Aorta (tissue), 5 donors: ENCODE results near the gene HACD3. TPM values are rescaled to one million over a fixed set of nuclear protein-coding genes. Genes with fewer than 3 reads are reported as not detected.

Experiments used
- ATAC-seq: fragments of 200-7000 bp; cut with Tn5 transposase; one replicate; pipeline ENCODE4 v1.9.1; 2022; ENCODE audit warnings: moderate library complexity; ENCODE audit not compliant: low FRiP score
- DNase-seq, 2 donors: peaks; one replicate each; pipeline ENCODE4 v3.0.0-alpha.2; 2020
- H3K27ac ChIP-seq, 2 donors: one replicate each; pipeline ENCODE4 v1.5.1; 2013; ENCODE audit warnings: low read length in 2 of 2, mild to moderate bottlenecking in 2 of 2, moderate library complexity in 2 of 2, control low read depth in 1 of 2, inconsistent platforms in 1 of 2, low read depth in 1 of 2
- H3K27me3 ChIP-seq, 2 donors: one replicate each; pipeline ENCODE4 v1.6.1; 2013; ENCODE audit warnings: control low read depth in 1 of 2, low read length in 1 of 2, mild to moderate bottlenecking in 1 of 2, moderate library complexity in 1 of 2; ENCODE audit not compliant: insufficient read depth in 2 of 2, control insufficient read depth in 1 of 2
- H3K36me3 ChIP-seq, 2 donors: one replicate each; pipeline ENCODE4 v1.6.1; 2013; ENCODE audit warnings: control low read depth in 1 of 2, low read length in 1 of 2, mild to moderate bottlenecking in 1 of 2; ENCODE audit not compliant: insufficient read depth in 2 of 2, control insufficient read depth in 1 of 2
- H3K4me1 ChIP-seq, 2 donors: one replicate each; pipeline ENCODE4 v1.6.1; 2013; ENCODE audit warnings: low read length in 2 of 2, control low read depth in 1 of 2, mild to moderate bottlenecking in 1 of 2, moderate library complexity in 1 of 2; ENCODE audit not compliant: insufficient read depth in 2 of 2, control insufficient read depth in 1 of 2
- H3K4me3 ChIP-seq, 2 donors: one replicate each; pipeline ENCODE4 v1.5.1; 2013; ENCODE audit warnings: low read length in 2 of 2, control low read depth in 1 of 2, mild to moderate bottlenecking in 1 of 2
- H3K9me3 ChIP-seq: one replicate; pipeline ENCODE4 v1.6.1; 2013; ENCODE audit warnings: mild to moderate bottlenecking, low read length; ENCODE audit not compliant: control insufficient read depth
- WGBS, 2 donors: extraction: QIAGEN DNeasy Blood & Tissue Kit; methylation state at CpG; one replicate each; pipeline ENCODE4 v1.1.7; 2013; 5-methylcytosine and 5-hydroxymethylcytosine counted together
- intact Hi-C, 2 donors: fragments of 100-400 bp; cut with DNase I; formaldehyde crosslinking; loops; one replicate each; pipeline versions ENCODE4 v1.14.2 to v1.15.0; 2022
- polyA plus RNA-seq, 2 donors: library from polyadenylated mRNA; stranded (reverse); fragments of 200-250 nt; gene quantifications; one replicate each; pipeline ENCODE4 v1.2.3, GENCODE V29; 2013
- total RNA-seq, 2 donors: library from RNA; stranded (reverse); fragmentation: NEBNext Ultra II Directional; extraction: Animal tissue kit (Norgen Biotek cat#: 25700); gene quantifications; one replicate each; pipeline ENCODE4 v1.2.1, GENCODE V29; 2021
- donor health status: healthy with polysubstance abuse.
- donor health status: Bipolar disorder and iron deficiency.
- donor health status: DM: no; HTN: no; CAD: no.
- donor health status: DM: no; HTN: no; CAD: no.
- donor health status: DM: yes; HTN: yes; CAD: no.

Gene HACD3
- total and polyA plus RNA-seq, 4 donors, result 9.6 to 34.2 (median 15.4) TPM

DNA sequence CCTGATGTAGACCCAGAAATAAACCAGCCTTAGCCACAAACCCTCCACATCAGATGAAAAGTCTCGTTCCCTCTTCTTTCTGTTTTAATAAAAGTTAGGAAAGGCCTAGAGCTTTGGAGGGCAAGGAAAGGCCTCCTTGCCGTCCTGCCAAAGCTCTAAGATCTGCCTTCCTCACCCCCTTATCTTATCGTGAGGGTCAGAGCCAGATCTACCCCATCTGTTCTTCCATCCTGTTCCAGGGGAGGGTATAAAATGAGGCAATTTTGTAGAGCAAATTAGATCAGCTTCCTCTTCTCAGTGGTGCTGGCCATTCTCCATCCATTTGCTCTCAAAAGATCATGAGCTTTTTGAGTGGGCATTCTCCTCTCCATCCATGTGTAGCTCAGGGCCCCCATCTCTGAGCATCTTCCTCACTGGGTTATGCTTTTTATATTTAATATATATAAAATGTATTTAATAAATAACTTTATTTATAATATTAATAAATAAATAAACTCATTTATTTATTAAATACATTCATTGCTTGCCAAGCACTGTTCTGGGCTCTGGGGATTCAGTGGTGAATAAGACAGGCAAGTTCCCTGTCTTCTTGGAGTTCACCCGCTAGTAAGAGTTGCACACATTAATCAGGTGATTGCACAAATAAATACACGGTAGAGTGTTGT lies 89.5 kb downstream of the HACD3 start:
- peaks cover 0 to 3% of the 10 kb centered on the region in 2 donors for H3K36me3 ChIP-seq
- H3K4me3 ChIP-seq, result no peak overlapping the region
- no peaks in the 10 kb centered on the region for H3K27me3 ChIP-seq
- ATAC-seq, result no peak
- 76 to 83% methylated on average over 5 of the region's 5 CpGs for WGBS, 2 donors
- H3K4me1 ChIP-seq, result no peaks in the 10 kb centered on the region
- no peak for DNase-seq
- intact Hi-C loops, result no loop called here
- no peaks in the 10 kb centered on the region for H3K9me3 ChIP-seq
- no peak overlapping the region for H3K27ac ChIP-seq

DNA sequence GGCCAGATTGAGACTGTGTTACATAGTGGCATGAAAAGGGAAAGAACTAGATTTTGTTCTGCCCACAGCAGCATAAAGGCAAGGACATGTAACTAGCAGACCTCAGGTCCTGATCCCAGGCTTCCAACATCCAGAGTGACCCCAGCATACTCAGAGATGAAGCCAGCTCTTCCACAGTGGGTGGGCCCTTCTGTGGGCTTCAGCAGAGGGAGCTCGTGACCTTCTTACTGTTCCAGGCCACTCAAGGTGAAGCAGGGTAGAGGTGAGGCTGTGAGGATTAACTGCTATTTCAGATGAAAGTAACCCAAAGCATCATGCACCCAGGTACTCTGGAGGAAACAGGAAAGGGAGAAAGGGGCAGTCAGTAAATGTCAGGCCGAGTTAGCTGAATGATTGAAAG lies 90.6 kb downstream of the HACD3 start:
- ATAC-seq, result no peak
- H3K4me3 ChIP-seq, result no peak overlapping the region
- H3K9me3 ChIP-seq, result no peaks in the 10 kb centered on the region
- 88 to 94% methylated on average over 2 of the region's 2 CpGs for WGBS, 2 donors
- intact Hi-C loops, result no loop called here
- no peaks in the 10 kb centered on the region for H3K4me1 ChIP-seq
- H3K27me3 ChIP-seq, result no peaks in the 10 kb centered on the region
- H3K36me3 ChIP-seq, result peaks cover 0 to 5% of the 10 kb centered on the region in 2 donors
- H3K27ac ChIP-seq, result no peak overlapping the region
- no peak for DNase-seq

DNA sequence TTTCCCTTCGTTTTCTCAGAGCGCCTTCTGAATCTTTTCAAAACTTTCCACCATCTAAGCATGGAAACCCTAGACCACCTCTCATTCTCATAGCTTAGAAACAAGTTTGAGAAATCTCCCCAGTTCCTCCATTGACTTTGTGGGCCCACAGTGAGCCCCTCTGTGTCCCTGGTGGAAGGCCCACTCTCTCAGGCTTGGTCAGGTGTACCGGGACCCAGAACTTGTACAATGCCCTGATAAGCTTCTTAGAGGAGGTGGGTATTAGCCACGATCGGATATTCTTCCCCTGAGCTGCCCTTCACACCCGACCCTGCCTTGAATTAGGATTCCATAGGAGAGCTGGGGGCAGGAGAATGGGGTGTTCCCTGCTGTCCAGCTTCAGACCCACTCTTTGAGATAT lies 91.4 kb downstream of the HACD3 start, which contains the start of gene SLC24A1:
Gene SLC24A1 (plus strand): TSS at position 301 of the 400 bp plus-strand sequence. CDS start 2,143 bp downstream, outside the sequence.
- H3K4me1 ChIP-seq, result no peaks in the 10 kb centered on the region
- no peak within 1 kb of the TSS for H3K27ac ChIP-seq
- no peak within 1 kb of the TSS for H3K4me3 ChIP-seq
- H3K36me3 ChIP-seq, result peaks cover 0 to 5% of the 10 kb centered on the region in 2 donors
- DNase-seq (no peak), ATAC-seq (no peak)
- H3K27me3 ChIP-seq, result no peaks in the 10 kb centered on the region
- WGBS, 2 donors, result 90 to 91% methylated on average over 6 of the region's 6 CpGs
- H3K9me3 ChIP-seq, result no peaks in the 10 kb centered on the region
- intact Hi-C loops, result no loop called here

- ATAC-seq, result no peak
- no peak overlapping the region for H3K4me3 ChIP-seq
- intact Hi-C loops, result no loop called here
- H3K27ac ChIP-seq, result no peak overlapping the region
- H3K9me3 ChIP-seq, result no peaks in the 10 kb centered on the region
- H3K36me3 ChIP-seq, result peaks cover 0 to 5% of the 10 kb centered on the region in 2 donors
- H3K27me3 ChIP-seq, result no peaks in the 10 kb centered on the region
- no peaks in the 10 kb centered on the region for H3K4me1 ChIP-seq
- no peak for DNase-seq
Observed at GRCh38 chr15:65623103-65623502, 92.8 kb downstream of the HACD3 start.

DNA sequence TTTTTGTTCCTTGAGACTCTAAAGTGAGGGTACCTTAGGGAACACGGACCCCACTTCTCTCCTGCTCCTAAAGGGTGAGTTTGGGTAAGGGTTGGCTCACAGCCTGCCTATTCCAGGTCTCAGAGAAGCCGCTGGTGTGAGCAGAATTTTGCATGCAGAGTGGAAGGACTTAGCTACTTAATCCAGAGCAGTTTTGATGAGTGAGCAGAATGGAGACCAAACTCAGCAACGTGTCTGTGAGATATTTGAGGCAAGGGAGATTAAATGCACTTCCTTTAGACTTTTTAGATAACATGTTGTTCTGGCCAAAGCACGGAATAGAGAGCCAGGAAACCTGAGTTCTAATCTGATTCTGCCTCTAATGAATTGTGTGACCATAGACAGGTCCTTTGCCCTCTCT lies 96.6 kb downstream of the HACD3 start:
- peaks cover 0 to 4% of the 10 kb centered on the region in 2 donors for H3K36me3 ChIP-seq
- DNase-seq, result no peak
- no peaks in the 10 kb centered on the region for H3K27me3 ChIP-seq
- no peaks in the 10 kb centered on the region for H3K4me1 ChIP-seq
- H3K9me3 ChIP-seq, result no peaks in the 10 kb centered on the region
- H3K27ac ChIP-seq, result no peak overlapping the region
- intact Hi-C loops, result no loop called here
- 66 to 67% methylated on average over 4 of the region's 4 CpGs for WGBS, 2 donors
- no peak overlapping the region for H3K4me3 ChIP-seq
- no peak for ATAC-seq

Other genes starting within 250 kb of the HACD3 start
- gene PARP16, start 243.6 kb upstream of the HACD3 start, total RNA-seq, result 10 to 100 TPM in 1 of 2 donors, 1 to 10 TPM in 1; 6.9 to 11.5 TPM
- gene PARP16, start 243.6 kb upstream of the HACD3 start, polyA plus RNA-seq, result 1 to 10 TPM; 5.3 to 5.7 TPM
- gene RNU5A-1, start 234.4 kb upstream of the HACD3 start, total RNA-seq, result not detected
- not detected for gene RNU5A-1, start 234.4 kb upstream of the HACD3 start, polyA plus RNA-seq
- 10 to 100 TPM; 18.7 to 40.6 TPM for gene RNU5B-1, start 225.8 kb upstream of the HACD3 start, total RNA-seq
- not detected for gene RNU5B-1, start 225.8 kb upstream of the HACD3 start, polyA plus RNA-seq
- gene IGDCC3, start 152.5 kb upstream of the HACD3 start, total RNA-seq, result not detected
- gene IGDCC3, start 152.5 kb upstream of the HACD3 start, polyA plus RNA-seq, result not detected
- gene IGDCC4, start 107.5 kb upstream of the HACD3 start, total RNA-seq, result 10 to 100 TPM in 1 of 2 donors, under 1 TPM in 1; 0.45 to 14.2 TPM
- not detected for gene IGDCC4, start 107.5 kb upstream of the HACD3 start, polyA plus RNA-seq
- 10 to 100 TPM; 36.8 to 43.7 TPM for gene DPP8, start 12.8 kb upstream of the HACD3 start, total RNA-seq
- gene DPP8, start 12.8 kb upstream of the HACD3 start, polyA plus RNA-seq, result 10 to 100 TPM; 10.6 to 14.5 TPM
- 10 to 100 TPM; 18.6 to 25.4 TPM for gene INTS14, start 80.7 kb downstream of the HACD3 start, total RNA-seq
- 10 to 100 TPM; 16.0 to 30.5 TPM for gene INTS14, start 80.7 kb downstream of the HACD3 start, polyA plus RNA-seq
- 10 to 100 TPM in 1 of 2 donors, 1 to 10 TPM in 1; 6.0 to 13.5 TPM for gene SLC24A1, start 91.5 kb downstream of the HACD3 start, total RNA-seq
- gene SLC24A1, start 91.5 kb downstream of the HACD3 start, polyA plus RNA-seq, result 1 to 10 TPM; 4.8 to 8.8 TPM